PFSK-1 (cell line): ENCODE results near the gene ZCCHC10.

Source experiments
- FOXP2 ChIP-seq: optimal IDR thresholded peaks from 2 replicates; pipeline ENCODE3; 2011; ENCODE audit warnings: borderline replicate concordance, control low read depth, inconsistent platforms; ENCODE audit not compliant: insufficient read depth; ENCODE audit errors: extremely low read length, extremely low read depth
- POLR2AphosphoS5 ChIP-seq: IDR thresholded peaks from 2 replicates; pipeline ENCODE4 v1.6.1; 2012; ENCODE audit warnings: low read depth, mild to moderate bottlenecking, control low read depth, low read length, moderate library complexity
- REST ChIP-seq, 2 experiments: IDR thresholded peaks; 2 replicates each; pipeline versions ENCODE4 v1.6.1 to v1.8.0; 2011 to 2012; ENCODE audit warnings: low read depth in 2 of 2, low read length in 2 of 2, control low read depth in 1 of 2, inconsistent platforms in 1 of 2, mild to moderate bottlenecking in 1 of 2, moderate library complexity in 1 of 2; ENCODE audit not compliant: insufficient read depth in 1 of 2
- SIN3A ChIP-seq: IDR thresholded peaks from 2 replicates; pipeline ENCODE4 v1.6.1; 2012; ENCODE audit warnings: mild to moderate bottlenecking, low read length, moderate library complexity, borderline replicate concordance; ENCODE audit not compliant: insufficient read depth
- TAF1 ChIP-seq: IDR thresholded peaks from 2 replicates; pipeline ENCODE4 v1.6.1; 2012; ENCODE audit warnings: low read length, control low read depth, borderline replicate concordance; ENCODE audit not compliant: insufficient read depth

- TF ChIP-seq POLR2AphosphoS5 (no peak), TAF1 (no peak), SIN3A (no peak), FOXP2 (no peak), REST (IDR thresholded peaks at IDR 0.05; ENCODE audit: insufficient read depth in 1 of 2, low read depth in 2 of 2, low read length in 2 of 2) (no peak)
Observed at GRCh38 chr5:132971483-132972435, 54.6 kb downstream of the ZCCHC10 start.
